GM21360 (cell line): ENCODE data around the gene ARHGEF3.
A peak's percentile ranks its signal among the peaks of the same experiment; 100 is the strongest.

Experiments used
- ATAC-seq: cut with Tn5 transposase; IDR thresholded peaks from one replicate; pipeline ENCODE4 v1.9.1; 2021; ENCODE audit warnings: mild to moderate bottlenecking, moderate library complexity; ENCODE audit not compliant: unreplicated experiment

The ARHGEF3 gene

DNA sequence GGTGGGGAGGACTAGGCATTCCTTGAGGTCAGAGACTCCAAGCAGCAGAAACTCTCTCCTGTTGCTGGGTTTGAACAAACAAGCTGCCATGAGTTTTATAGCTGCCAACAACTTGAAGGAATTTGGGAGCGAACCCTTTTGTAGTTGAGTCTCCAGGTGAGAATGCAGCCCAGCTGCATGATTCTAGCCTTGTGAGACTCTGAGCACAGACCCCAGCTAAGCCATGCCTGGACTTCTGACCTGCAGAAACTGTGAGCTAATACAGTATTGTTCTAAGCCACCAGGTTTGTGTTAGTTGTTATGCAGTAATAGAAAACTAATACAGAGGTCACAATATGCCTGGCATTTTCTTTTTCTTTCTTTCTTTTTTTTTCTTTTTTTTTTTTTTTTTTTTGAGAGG is 112.4 kb downstream of the ARHGEF3 start:
- no peak for ATAC-seq

DNA sequence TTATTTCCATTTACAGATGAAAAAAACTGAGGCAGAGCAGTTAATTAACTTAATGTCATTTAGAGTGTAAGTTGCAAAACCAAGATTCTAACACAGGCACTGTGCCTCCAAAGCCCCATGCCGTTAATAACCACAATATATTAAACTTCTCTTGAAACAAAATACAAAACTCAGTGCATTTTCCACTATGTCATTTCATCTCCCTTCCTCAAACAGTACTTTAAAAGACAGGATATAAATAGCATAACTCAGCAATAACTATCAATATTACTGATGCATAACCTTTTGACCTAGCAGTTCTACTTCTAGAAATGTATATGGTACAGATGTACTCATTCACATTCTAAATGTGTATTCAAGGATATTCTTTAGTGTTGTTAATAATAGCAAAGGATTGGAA is 113.6 kb downstream of the ARHGEF3 start:
- ATAC-seq, result peak; percentile 69

DNA sequence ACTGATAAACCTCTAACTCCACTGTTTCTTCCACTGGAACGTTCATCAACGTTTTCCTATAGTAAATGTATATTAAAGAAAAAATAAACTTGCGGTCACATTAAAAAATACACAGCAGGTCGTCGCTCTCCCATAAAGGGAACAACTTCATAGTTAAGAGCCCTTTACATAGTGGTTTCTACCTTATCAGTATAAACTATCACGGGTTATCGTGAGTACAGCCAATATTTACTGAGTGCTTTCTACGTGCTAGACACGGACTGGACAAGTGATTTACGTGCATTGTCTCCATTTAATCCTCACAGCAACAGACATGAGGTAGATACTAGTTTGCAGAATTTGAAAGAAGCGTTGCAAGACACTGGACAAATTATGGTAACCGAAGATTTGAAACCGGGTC is 117.7 kb downstream of the ARHGEF3 start:
- no peak for ATAC-seq

DNA sequence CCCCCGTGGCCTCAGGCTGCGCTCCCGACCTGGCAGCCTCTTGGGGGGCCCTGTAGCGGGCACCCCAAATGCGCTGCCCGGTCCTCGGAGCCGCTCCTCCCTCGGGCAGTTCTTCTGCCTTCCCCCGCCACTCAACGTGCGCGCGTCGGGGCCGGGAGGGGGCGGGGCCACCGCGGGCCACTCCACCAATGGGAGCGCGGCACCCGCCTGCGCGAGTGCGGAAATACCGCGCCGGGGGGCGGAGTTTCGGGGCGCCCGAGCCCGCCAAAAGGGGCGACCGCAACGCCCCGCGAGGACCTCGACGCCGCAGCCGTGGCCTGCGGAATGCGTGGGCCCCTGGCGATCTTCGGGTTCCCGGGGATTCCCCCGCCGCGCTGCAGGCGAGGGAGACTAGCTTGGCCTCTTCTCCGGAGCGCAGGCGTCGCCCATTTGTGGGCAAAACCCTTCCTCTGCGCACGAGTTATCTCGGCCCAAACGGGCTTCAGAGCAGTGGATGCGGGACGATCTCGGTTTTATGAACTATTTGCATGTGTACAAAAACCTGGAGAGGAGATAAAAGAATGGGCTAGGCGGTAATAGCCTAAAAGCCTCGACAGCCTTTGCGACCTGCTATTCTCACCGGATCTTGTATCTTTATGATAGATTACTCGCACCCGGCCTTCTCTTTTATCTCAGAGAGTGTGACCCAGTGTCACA is 118.5 kb downstream of the ARHGEF3 start, which contains the start of gene TASOR:
TSS of gene TASOR (minus strand) at position 144 of the 696 bp plus-strand sequence. CDS start 259 bp downstream, outside the sequence.
- ATAC-seq, result peak; percentile 70

DNA sequence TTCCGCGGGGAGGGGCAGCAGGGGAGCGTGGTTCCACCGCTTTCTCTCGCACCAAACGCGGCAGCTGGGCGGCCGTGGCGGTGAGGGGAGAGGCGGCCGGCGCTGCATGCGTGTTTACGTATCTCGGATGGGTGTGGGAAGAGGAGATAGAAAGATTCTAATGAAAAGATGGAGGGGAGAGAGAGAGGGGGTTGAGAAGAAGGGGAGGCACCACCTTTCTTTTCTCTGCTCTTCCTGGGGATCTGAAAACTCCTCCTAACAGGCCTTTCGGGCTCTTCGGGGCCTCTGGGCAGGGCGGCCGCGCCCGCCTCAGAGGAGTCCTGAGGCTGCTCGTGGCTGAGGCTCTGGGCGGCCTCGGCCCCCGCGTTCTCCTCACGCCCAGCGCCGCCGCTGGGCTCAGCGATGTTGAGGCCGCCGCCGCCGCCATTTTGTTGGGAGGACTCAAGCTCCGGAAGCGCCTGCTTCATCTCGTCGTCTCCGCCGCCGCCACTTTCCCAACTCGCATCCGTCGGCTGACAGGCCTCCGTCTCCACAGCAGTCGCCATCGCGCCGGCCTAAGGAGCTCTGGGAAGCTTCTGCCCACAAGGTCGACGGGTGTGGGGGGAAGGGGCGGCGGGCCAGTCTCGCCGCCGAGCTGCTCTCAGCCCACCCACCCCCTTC is 119.2 kb downstream of the ARHGEF3 start:
- peak; percentile 67 for ATAC-seq

DNA sequence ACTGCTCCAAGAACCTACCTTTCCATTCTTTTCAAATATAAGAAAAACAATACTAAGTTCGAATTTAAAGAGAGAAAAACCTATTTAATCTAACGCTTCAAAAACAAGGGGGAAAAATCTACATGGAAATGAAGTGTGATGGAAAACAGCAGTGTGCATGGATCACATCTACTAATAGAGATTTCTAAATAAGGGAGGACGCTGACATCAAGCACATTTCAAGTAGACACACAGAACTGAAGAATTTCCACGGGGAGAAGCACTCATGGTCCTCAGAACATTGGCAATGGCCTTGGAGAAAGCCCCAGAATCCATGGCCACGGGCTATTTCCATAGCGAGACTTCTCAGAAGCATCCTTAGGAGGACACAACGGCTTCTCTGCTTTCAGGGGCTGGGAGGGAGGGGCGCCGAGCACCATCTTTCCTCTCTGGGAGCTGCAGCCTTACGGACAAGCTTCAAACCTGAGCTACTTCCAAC is 119.7 kb downstream of the ARHGEF3 start:
- ATAC-seq, result no peak

DNA sequence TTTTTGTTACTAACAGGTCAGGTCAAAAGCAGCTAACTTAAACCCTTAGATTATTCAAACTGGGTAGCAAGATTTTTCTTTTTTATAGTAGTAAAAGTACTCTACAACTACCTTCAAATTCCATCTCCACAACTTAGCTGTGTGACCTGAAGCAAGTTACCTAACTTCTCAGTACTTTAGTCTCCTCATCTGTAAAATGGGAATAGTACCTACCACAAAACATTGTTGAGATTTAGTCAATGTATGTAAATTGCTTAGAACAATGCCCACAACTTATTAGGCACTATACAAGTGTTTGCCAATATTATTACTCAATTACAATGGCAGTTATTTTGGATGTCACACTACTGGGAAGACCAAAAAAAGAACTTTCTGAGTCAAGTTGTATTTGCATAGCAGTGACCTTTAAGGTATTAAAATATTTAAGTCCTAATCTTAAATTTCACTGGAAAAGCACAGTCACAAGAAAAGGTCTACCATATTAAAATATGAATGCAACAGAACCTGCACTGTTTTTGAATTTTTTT is 121.6 kb downstream of the ARHGEF3 start:
- no peak for ATAC-seq
